ENCODE measurements around the gene LRRC39. TPM values are rescaled to one million over a fixed set of nuclear protein-coding genes. Genes with fewer than 3 reads are reported as not detected.

Gene LRRC39
- total and polyA plus RNA-seq, 4 donors, result 0.45 to 2.7 (median 0.96) TPM

DNA sequence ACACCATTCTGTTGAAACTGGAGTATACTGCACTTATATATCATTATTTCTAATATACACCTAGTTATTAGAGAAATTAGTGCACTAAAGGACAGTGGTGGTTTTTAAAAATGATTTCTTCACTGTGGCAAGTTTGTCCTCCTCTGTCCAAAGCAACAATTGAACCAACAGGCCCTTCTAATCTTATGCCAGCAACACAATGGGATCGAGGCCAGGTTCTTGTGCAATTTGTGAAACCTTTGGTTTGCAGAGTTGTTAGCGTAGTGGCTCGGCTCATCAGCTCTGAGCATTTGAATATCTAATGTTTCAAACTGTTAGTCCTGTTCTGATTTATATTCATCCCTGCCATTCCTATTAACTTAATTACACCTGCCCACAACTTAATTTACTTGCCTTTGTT lies 9.9 kb upstream of the LRRC39 start:
- ATAC-seq (ENCODE audit: insufficient read depth, low FRiP score), result peak; percentile 70
- peak overlapping the region in 1 of 2 donors; percentile 90 for H3K27ac ChIP-seq (ENCODE audit: low read depth in 1 of 2, low read length in 1 of 2)
- H3K4me1 ChIP-seq (ENCODE audit: control insufficient read depth in 5 of 5, insufficient read depth in 5 of 5, low read length in 5 of 5), result peaks cover 0 to 19% (median 12%) of the 10 kb centered on the region in 5 donors
- H3K27me3 ChIP-seq (ENCODE audit: control insufficient read depth in 3 of 3, insufficient read depth in 3 of 3, low read length in 2 of 3), result no peaks in the 10 kb centered on the region
- H3K36me3 ChIP-seq (ENCODE audit: control insufficient read depth in 4 of 4, insufficient read depth in 4 of 4, low read length in 4 of 4), result peaks cover 0 to 7% (median 1%) of the 10 kb centered on the region in 4 donors
- TF ChIP-seq, protein P1, sequence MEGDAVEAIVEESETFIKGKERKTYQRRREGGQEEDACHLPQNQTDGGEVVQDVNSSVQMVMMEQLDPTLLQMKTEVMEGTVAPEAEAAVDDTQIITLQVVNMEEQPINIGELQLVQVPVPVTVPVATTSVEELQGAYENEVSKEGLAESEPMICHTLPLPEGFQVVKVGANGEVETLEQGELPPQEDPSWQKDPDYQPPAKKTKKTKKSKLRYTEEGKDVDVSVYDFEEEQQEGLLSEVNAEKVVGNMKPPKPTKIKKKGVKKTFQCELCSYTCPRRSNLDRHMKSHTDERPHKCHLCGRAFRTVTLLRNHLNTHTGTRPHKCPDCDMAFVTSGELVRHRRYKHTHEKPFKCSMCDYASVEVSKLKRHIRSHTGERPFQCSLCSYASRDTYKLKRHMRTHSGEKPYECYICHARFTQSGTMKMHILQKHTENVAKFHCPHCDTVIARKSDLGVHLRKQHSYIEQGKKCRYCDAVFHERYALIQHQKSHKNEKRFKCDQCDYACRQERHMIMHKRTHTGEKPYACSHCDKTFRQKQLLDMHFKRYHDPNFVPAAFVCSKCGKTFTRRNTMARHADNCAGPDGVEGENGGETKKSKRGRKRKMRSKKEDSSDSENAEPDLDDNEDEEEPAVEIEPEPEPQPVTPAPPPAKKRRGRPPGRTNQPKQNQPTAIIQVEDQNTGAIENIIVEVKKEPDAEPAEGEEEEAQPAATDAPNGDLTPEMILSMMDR (IDR thresholded peaks at IDR 0.05; ENCODE audit: control extremely low read depth, extremely low read depth), result no peak
- peak overlapping the region in 1 of 2 donors; percentile 49 for H3K9ac ChIP-seq (ENCODE audit: insufficient read depth in 1 of 2, low read length in 2 of 2)
- DNase-seq, result peak; percentile 71 to 89 (median 86)
- H3K9me3 ChIP-seq (ENCODE audit: control insufficient read depth in 4 of 4, insufficient read depth in 3 of 4, low read length in 3 of 4), result no peaks in the 10 kb centered on the region
- WGBS, 2 donors, result 41 to 68% methylated on average over 3 of the region's 3 CpGs
- no peak overlapping the region for H3K4me3 ChIP-seq

DNA sequence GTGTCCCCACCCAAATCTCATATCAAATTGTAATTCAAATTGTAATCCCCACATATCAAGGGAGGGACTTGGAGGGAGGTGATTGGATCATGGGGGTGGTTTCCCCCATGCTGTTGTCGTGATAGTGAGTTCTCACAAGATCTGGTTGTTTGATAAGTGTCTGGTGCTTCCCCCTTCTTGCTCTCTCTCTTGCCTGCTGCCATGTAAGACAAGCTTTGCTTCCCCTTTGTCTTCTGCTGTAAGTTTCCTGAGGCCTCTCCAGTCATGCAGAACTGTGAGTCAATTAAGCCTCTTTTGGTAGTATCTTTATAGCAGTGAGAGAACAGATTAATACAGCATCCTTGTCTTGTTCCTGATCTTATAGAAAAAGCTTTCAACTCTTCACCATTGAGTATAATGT lies 6.5 kb upstream of the LRRC39 start:
- Histone ChIP-seq H3K27me3 (ENCODE audit: control insufficient read depth in 3 of 3, insufficient read depth in 3 of 3, low read length in 2 of 3) (no peaks in the 10 kb centered on the region), H3K36me3 (ENCODE audit: control insufficient read depth in 4 of 4, insufficient read depth in 4 of 4, low read length in 4 of 4) (peaks cover 0 to 1% (median 0%) of the 10 kb centered on the region in 4 donors), H3K4me1 (ENCODE audit: control insufficient read depth in 5 of 5, insufficient read depth in 5 of 5, low read length in 5 of 5) (peaks cover 0 to 19% (median 9%) of the 10 kb centered on the region in 5 donors), H3K4me3 (no peak overlapping the region), H3K27ac (ENCODE audit: low read depth in 1 of 2, low read length in 1 of 2) (no peak overlapping the region), H3K9ac (ENCODE audit: insufficient read depth in 1 of 2, low read length in 2 of 2) (no peak overlapping the region), H3K9me3 (ENCODE audit: control insufficient read depth in 4 of 4, insufficient read depth in 3 of 4, low read length in 3 of 4) (no peaks in the 10 kb centered on the region)
- TF ChIP-seq, protein P1 (IDR thresholded peaks at IDR 0.05; ENCODE audit: control extremely low read depth, extremely low read depth), result no peak
- no peak for DNase-seq
- 11 to 37% methylated on average over 1 of the region's 1 CpG for WGBS, 2 donors
- ATAC-seq (ENCODE audit: insufficient read depth, low FRiP score), result no peak

DNA sequence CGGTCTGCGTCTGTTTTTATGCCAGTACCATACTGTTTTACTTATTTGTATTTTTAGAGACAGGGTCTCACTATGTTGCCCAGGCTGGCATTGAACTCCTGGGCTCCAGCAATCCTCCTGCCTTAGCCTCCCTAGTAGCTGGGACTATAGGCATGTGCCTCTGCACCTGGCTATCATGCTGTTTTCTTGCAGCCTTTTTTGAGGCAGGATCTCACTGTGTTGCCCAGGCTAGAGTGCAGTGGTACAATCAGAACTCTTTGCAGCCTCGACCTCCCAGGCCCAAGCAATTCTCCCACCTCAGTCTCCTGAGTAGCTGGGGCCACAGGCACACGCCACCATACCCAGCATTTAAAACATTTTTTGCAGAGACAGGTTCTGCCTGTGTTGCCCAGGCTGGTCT lies 5.3 kb upstream of the LRRC39 start:
- WGBS, 2 donors, result 97% methylated on average over 4 of the region's 4 CpGs
- Histone ChIP-seq H3K9me3 (ENCODE audit: control insufficient read depth in 4 of 4, insufficient read depth in 3 of 4, low read length in 3 of 4) (no peaks in the 10 kb centered on the region), H3K4me3 (no peak overlapping the region), H3K9ac (ENCODE audit: insufficient read depth in 1 of 2, low read length in 2 of 2) (no peak overlapping the region), H3K27ac (ENCODE audit: low read depth in 1 of 2, low read length in 1 of 2) (no peak overlapping the region), H3K36me3 (ENCODE audit: control insufficient read depth in 4 of 4, insufficient read depth in 4 of 4, low read length in 4 of 4) (no peaks in the 10 kb centered on the region), H3K27me3 (ENCODE audit: control insufficient read depth in 3 of 3, insufficient read depth in 3 of 3, low read length in 2 of 3) (no peaks in the 10 kb centered on the region), H3K4me1 (ENCODE audit: control insufficient read depth in 5 of 5, insufficient read depth in 5 of 5, low read length in 5 of 5) (peaks cover 0 to 8% (median 1%) of the 10 kb centered on the region in 5 donors)
- TF ChIP-seq, protein P1 (IDR thresholded peaks at IDR 0.05; ENCODE audit: control extremely low read depth, extremely low read depth), result no peak
- ATAC-seq (ENCODE audit: insufficient read depth, low FRiP score), result no peak
- DNase-seq, result no peak

Measured in lung (tissue), 12 donors.